HCT116 (cell line): Measurements from ENCODE around the gene CCL16. TPM values are rescaled to one million over a fixed set of nuclear protein-coding genes. Genes with fewer than 3 reads are reported as not detected.

Source experiments
- ATAC-seq: fragments of 200-7000 bp; cut with Tn5 transposase; 2 replicates; pipeline ENCODE4 v1.9.1; 2020; ENCODE audit warnings: mild to moderate bottlenecking, moderate library complexity
- BruUV-seq: library from RNA; stranded (reverse); fragments of 400-500 nt; replicated peaks from 2 replicates; lab custom pipeline; 2021; lab: Mats Ljungman, UMichigan
- CTCF ChIA-PET: fragments of 300-600 bp; sonication (Branson Sonifier 250); formaldehyde crosslinking; loops from one replicate; lab custom pipeline; 2021; ENCODE audit warnings: antibody characterized with exemption; lab: Charles Lee
- POLR2A ChIA-PET: fragments of 300-600, 350-600 bp; sonication (Branson Sonifier 250); formaldehyde crosslinking; loops from one replicate; lab custom pipeline; 2021; ENCODE audit warnings: antibody characterized with exemption; lab: Charles Lee
- RAD21 ChIA-PET, 2 experiments: fragments of 300-600 bp; sonication (Branson Sonifier 250); formaldehyde crosslinking; loops; one replicate each; lab custom pipeline; 2023; ENCODE audit warnings: low total read pairs in 2 of 2; ENCODE audit not compliant: uncharacterized antibody in 2 of 2, unreplicated experiment in 2 of 2, low non-redundant PET in 1 of 2; lab: Charles Lee
- DNase-seq: peaks from one replicate; pipeline ENCODE4 v3.0.0-alpha.2; 2010; ENCODE audit warnings: low read depth, low spot score
- H2AFZ ChIP-seq: fragments of 200-600 bp; shearing (Covaris generic), sonication (generic); 2 replicates; pipeline ENCODE4 v1.6.1; 2017; ENCODE audit warnings: low read depth, mixed run types, mixed read lengths, antibody characterized with exemption, low read length; ENCODE audit not compliant: poor library complexity, severe bottlenecking
- H3K27ac ChIP-seq: 2 replicates; pipeline ENCODE4 v1.5.1; 2012; ENCODE audit warnings: low read depth, low read length
- H3K27me3 ChIP-seq: fragments of 200-600 bp; sonication (generic); 2 replicates; pipeline ENCODE4 v1.6.1; 2016; ENCODE audit warnings: mixed run types, low read length, mixed read lengths; ENCODE audit not compliant: insufficient read depth
- H3K36me3 ChIP-seq, 2 experiments: fragments of 200-500 bp in 1 of 2; fragments of 200-600 bp in 1 of 2; sonication (Bioruptor generic) in 1 of 2; sonication (generic) in 1 of 2; 2 replicates each; pipeline versions ENCODE4 v1.5.1 to v1.6.1; 2014 to 2016; ENCODE audit warnings: low read length in 2 of 2, inconsistent platforms in 1 of 2, mixed read lengths in 1 of 2, mixed run types in 1 of 2; ENCODE audit not compliant: insufficient read depth in 2 of 2, control insufficient read depth in 1 of 2
- H3K4me1 ChIP-seq, 2 experiments: fragments of 200-600 bp in 1 of 2; sonication (generic) in 1 of 2; 2 replicates each; pipeline versions ENCODE4 v1.5.1 to v1.6.1; 2012 to 2017; ENCODE audit warnings: low read length in 2 of 2, inconsistent platforms in 1 of 2, mild to moderate bottlenecking in 1 of 2, mixed read lengths in 1 of 2, mixed run types in 1 of 2, moderate library complexity in 1 of 2; ENCODE audit not compliant: insufficient read depth in 2 of 2, control insufficient read depth in 1 of 2
- H3K4me2 ChIP-seq: fragments of 200-600 bp; sonication (generic); 2 replicates; pipeline ENCODE4 v1.6.1; 2017; ENCODE audit warnings: mixed run types, low read length, mixed read lengths
- H3K4me3 ChIP-seq, 2 experiments: fragments of 200-600 bp in 1 of 2; sonication (generic) in 1 of 2; replicated peaks in 1 of 2; 2 replicates each; pipeline ENCODE4 v1.5.1; 2011 to 2016; ENCODE audit warnings: low read length in 2 of 2, control low read depth in 1 of 2, low read depth in 1 of 2, mild to moderate bottlenecking in 1 of 2, mixed read lengths in 1 of 2, mixed run types in 1 of 2
- H3K79me2 ChIP-seq: fragments of 200-600 bp; sonication (generic); 2 replicates; pipeline ENCODE4 v1.6.1; 2017; ENCODE audit warnings: mild to moderate bottlenecking, mixed run types, low read length, moderate library complexity, mixed read lengths; ENCODE audit not compliant: insufficient read depth
- H3K9ac ChIP-seq: fragments of 200-600 bp; sonication (generic); 2 replicates; pipeline ENCODE4 v1.6.1; 2016; ENCODE audit warnings: low read length, mixed read lengths
- H3K9me2 ChIP-seq: fragments of 200-600 bp; sonication (generic), shearing (Covaris generic); 2 replicates; pipeline ENCODE4 v1.6.1; 2017; ENCODE audit warnings: mixed run types, mild to moderate bottlenecking, moderate library complexity; ENCODE audit not compliant: insufficient read depth
- H3K9me3 ChIP-seq, 2 experiments: fragments of 200-500 bp in 1 of 2; fragments of 200-600 bp in 1 of 2; sonication (Bioruptor generic) in 1 of 2; sonication (generic) in 1 of 2; 2 replicates each; pipeline ENCODE4 v1.6.1; 2014 to 2017; ENCODE audit warnings: low read length in 2 of 2, mixed read lengths in 2 of 2, inconsistent platforms in 1 of 2, low read depth in 1 of 2, mild to moderate bottlenecking in 1 of 2, mixed run types in 1 of 2, moderate library complexity in 1 of 2; ENCODE audit not compliant: control insufficient read depth in 1 of 2, insufficient read depth in 1 of 2
- H4K20me1 ChIP-seq: fragments of 200-600 bp; sonication (generic), shearing (Covaris generic); 2 replicates; pipeline ENCODE4 v1.6.1; 2017; ENCODE audit warnings: mixed run types, mild to moderate bottlenecking, moderate library complexity; ENCODE audit not compliant: insufficient read depth
- CBX3 ChIP-seq: IDR thresholded peaks from 2 replicates; pipeline ENCODE4 v1.6.1; 2012; ENCODE audit warnings: low read depth
- CEBPB ChIP-seq: IDR thresholded peaks from 2 replicates; pipeline ENCODE4 v1.6.1; 2012; ENCODE audit warnings: low read depth
- CTCF ChIP-seq, 3 experiments: fragments of 200-600 bp in 1 of 3; sonication (generic) in 1 of 3; IDR thresholded peaks in 2 of 3; conservative IDR thresholded peaks in 1 of 3; 2 replicates each; pipeline ENCODE4 v1.5.1; 2012 to 2017; ENCODE audit warnings: low read depth in 2 of 3, low read length in 2 of 3, antibody characterized with exemption in 1 of 3, borderline replicate concordance in 1 of 3, control low read depth in 1 of 3, mild to moderate bottlenecking in 1 of 3, mixed read lengths in 1 of 3, mixed run types in 1 of 3, moderate library complexity in 1 of 3; ENCODE audit not compliant: insufficient read depth in 1 of 3
- EZH2 ChIP-seq: fragments of 200-600 bp; sonication (generic); IDR thresholded peaks from 2 replicates; pipeline ENCODE4 v1.6.1; 2017; ENCODE audit warnings: antibody characterized with exemption, mixed run types
- FOSL1 ChIP-seq: IDR thresholded peaks from 2 replicates; pipeline ENCODE4 v1.6.1; 2012; ENCODE audit warnings: low read depth
- JUND ChIP-seq: IDR thresholded peaks from 2 replicates; pipeline ENCODE4 v1.6.1; 2012
- RAD21 ChIP-seq: IDR thresholded peaks from 2 replicates; pipeline ENCODE4 v1.6.1; 2012; ENCODE audit warnings: low read depth, mild to moderate bottlenecking
- SRF ChIP-seq: IDR thresholded peaks from 2 replicates; pipeline ENCODE4 v1.6.1; 2012; ENCODE audit warnings: low read depth
- ZBTB33 ChIP-seq: IDR thresholded peaks from 2 replicates; pipeline ENCODE4 v1.6.1; 2011; ENCODE audit warnings: mild to moderate bottlenecking, low read length, moderate library complexity; ENCODE audit not compliant: insufficient replicate concordance; ENCODE audit errors: extremely low read depth
- ZFX ChIP-seq: fragments of 450-650 bp; IDR thresholded peaks from 2 replicates; pipeline ENCODE4 v1.6.1; 2017
- ZNF274 ChIP-seq: fragments of 200-500 bp; sonication (Bioruptor generic); IDR thresholded peaks from 2 replicates; pipeline ENCODE4 v1.6.1; 2014; ENCODE audit warnings: mild to moderate bottlenecking, low read depth, low read length, inconsistent platforms
- intact Hi-C: fragments of 100-400 bp; cut with micrococcal nuclease; formaldehyde crosslinking; loops from 2 replicates; pipeline ENCODE4 v1.10.0; 2022
- total RNA-seq: library from RNA; stranded (reverse); gene quantifications from one replicate; pipeline ENCODE4 v1.2.1, GENCODE V29; 2021; ENCODE audit not compliant: unreplicated experiment

CCL16 gene
- total RNA-seq, 1 experiment from 2014 or later, result not detected

- H3K36me3 ChIP-seq, result no peaks in the 10 kb centered on the region
- ChIA-PET RAD21 (no interaction called here), POLR2A (no interaction called here), CTCF (interaction anchor here (1.3 to 4.8 kb wide), 3 partner anchors 9 to 171 kb away, joined by 3 to 112 read pairs (median 4); no protein-coding TSS in a partner anchor)
- no peak overlapping the region for H3K27ac ChIP-seq
- H3K27me3 ChIP-seq, result no peaks in the 10 kb centered on the region
- intact Hi-C loops, result no loop called here
- H3K79me2 ChIP-seq, result no peaks in the 10 kb centered on the region
- H4K20me1 ChIP-seq, result no peaks in the 10 kb centered on the region
- H3K4me3 ChIP-seq, result no peak overlapping the region
- BruUV-seq, result no TSS peak
- H3K9me2 ChIP-seq, result no peaks in the 10 kb centered on the region
- ATAC-seq, result no peak
- TF ChIP-seq ZNF274, result no peak
- no peak for TF ChIP-seq CEBPB
- DNase-seq, result no peak
- no peak overlapping the region for H3K9ac ChIP-seq
- no peaks in the 10 kb centered on the region for H3K9me3 ChIP-seq
- H2AFZ ChIP-seq, result no peak overlapping the region
- H3K4me1 ChIP-seq, result peaks cover 0 to 3% of the 10 kb centered on the region in 2 experiments; a peak in 1 of 4 replicates
- no peak overlapping the region for H3K4me2 ChIP-seq
These were observed 3.0 kb downstream of the CCL16 start for GRCh38 chr17:35978346-35978745.

DNA sequence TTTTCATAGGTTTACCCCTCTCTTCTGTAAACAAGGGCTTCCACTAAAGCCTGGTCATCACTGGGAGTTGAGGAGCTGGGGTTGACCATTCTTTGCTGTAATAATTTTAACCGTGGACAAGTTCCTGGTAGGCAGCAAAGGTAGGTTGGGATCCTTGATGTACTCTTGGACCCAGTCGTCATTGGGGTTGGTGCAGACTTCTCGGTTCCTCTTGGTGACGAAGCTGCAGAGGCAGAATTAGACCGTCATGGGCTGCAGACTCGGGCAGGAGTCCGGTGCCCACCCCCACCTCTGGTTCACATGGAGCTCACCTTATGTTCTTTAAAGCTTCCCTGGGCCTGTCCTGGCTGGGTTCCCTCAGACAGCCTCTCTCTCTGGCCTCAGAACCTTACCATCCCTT, 3.8 kb downstream of the CCL16 start:
- no TSS peak for BruUV-seq
- ChIA-PET CTCF (interaction anchor here (1.6 to 4.8 kb wide), 2 partner anchors 8 to 172 kb away, joined by 4 to 112 read pairs; no protein-coding TSS in a partner anchor), RAD21 (interaction anchor here in 1 of 2 experiments (0.9 kb wide), 1 partner anchor 171 kb away, joined by 3 read pairs; no protein-coding TSS in a partner anchor), POLR2A (no interaction called here)
- H3K27me3 ChIP-seq, result no peaks in the 10 kb centered on the region
- no peaks in the 10 kb centered on the region for H3K79me2 ChIP-seq
- ATAC-seq (no peak), DNase-seq (no peak)
- no peak overlapping the region for H3K4me3 ChIP-seq
- no peak overlapping the region for H2AFZ ChIP-seq
- TF ChIP-seq RAD21 (no peak), ZFX (no peak), ZBTB33 (no peak), FOSL1 (no peak), CTCF (IDR thresholded peaks at IDR 0.05 in 2 of 3, conservative IDR thresholded peaks at IDR 0.05 in 1 of 3; ENCODE audit: borderline replicate concordance in 1 of 3, insufficient read depth in 1 of 3, low read depth in 2 of 3, low read length in 2 of 3) (no peak), JUND (no peak), CBX3 (no peak), SRF (no peak), EZH2 (no peak), ZNF274 (no peak)
- H3K27ac ChIP-seq, result no peak overlapping the region
- intact Hi-C loops, result no loop called here
- H3K9me3 ChIP-seq, result no peaks in the 10 kb centered on the region
- no peaks in the 10 kb centered on the region for H4K20me1 ChIP-seq
- peaks cover 0 to 3% of the 10 kb centered on the region in 2 experiments; a peak in 1 of 4 replicates for H3K4me1 ChIP-seq
- H3K9ac ChIP-seq, result no peak overlapping the region
- H3K9me2 ChIP-seq, result no peaks in the 10 kb centered on the region
- H3K4me2 ChIP-seq, result no peak overlapping the region
- no peaks in the 10 kb centered on the region for H3K36me3 ChIP-seq
